Measurements from ENCODE around the gene HMX1.
A peak's percentile ranks its signal among the peaks of the same experiment; 100 is the strongest.

Gene HMX1

DNA sequence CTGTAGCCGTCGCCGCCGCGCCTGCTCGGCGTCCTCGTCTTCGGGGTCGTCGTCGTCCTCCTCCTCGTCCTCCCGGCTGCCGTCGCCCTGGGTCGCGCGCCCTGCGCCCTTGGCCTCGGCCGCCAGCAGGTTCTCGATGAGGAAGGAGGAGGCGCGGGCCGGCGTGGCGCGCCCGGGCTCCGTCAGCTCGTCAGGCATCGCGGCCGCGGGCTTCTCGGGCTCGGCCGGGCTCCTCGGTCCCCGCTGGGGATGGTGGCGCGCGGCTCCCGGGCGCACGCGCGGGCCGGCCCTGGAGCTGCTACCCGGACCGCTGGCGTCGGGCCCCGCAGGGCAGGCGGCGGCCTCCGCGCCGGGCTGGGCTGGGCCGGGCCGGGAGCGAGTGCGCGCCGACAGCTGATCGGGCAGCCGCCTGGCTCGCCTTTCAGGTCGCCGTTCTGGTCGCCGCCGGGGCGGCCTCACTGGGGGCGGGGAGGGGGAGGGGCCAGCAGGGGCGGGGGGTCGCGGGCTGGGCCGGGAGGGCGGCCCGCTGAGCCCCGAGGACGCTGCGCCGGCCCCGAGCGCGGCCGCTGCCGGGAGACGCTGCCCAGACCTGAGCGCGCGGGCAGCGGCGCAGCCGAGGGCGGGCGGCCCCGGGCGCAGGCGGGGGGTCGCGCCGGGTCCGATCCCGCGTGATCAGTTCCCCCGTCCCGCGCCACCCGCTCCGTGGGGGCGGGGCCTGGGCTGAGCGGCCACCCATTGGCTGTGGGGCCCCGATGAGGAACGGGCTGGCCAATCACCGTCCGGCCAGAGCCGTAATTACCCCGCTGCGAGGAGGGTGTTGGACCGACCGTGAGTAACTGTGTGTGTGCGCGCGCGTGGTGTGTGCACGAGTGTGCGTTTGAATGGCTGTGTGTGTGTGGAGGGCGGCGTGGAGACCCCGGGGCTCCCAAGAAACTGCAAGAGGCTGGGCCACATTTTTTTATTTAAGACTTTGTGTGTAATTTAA is at the start of gene HMX1:
Gene HMX1, minus strand, starts transcription at position 423 of the 985 bp plus-strand sequence. Its CDS starts 225 bp downstream, at position 198.
- DNase-seq, result no peak
- Mint-ChIP-seq H3K9me3 (no peaks in the 10 kb centered on the region), H3K4me1 (ENCODE audit: low read depth) (peaks cover 7% of the 10 kb centered on the region), H3K4me3 (no peak within 1 kb of the TSS), H3K27me3 (peaks cover 80% of the 10 kb centered on the region), H3K36me3 (ENCODE audit: low read depth) (no peaks in the 10 kb centered on the region), H3K27ac (peak within 1 kb of the TSS; percentile 55)

DNA sequence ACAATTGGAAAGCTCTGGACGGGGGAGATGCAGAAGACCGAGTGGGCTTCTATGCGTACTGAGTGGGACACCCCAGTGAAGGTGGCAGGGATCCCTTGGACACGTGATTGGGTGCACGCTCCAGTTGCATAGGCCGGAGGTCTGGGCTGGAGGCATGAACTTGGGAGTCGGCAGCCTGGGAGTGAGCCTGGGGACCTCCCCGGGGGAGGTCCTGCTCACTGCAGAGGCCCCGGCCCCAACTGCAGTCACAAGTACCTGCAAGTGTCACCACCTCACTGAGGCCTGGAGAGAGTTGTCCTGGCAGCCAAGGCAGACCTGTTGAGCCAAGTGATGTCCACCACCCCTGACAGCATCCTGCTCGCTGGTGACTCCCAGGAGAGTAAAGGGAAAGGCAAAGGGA is 49.3 kb upstream of the HMX1 start:
- peaks cover 2% of the 10 kb centered on the region for H3K4me1 Mint-ChIP-seq (ENCODE audit: low read depth)
- H3K27me3 Mint-ChIP-seq, result peaks cover 30% of the 10 kb centered on the region
- H3K9me3 Mint-ChIP-seq, result peaks cover 13% of the 10 kb centered on the region
- H3K4me3 Mint-ChIP-seq, result no peak overlapping the region
- DNase-seq, result no peak
- H3K36me3 Mint-ChIP-seq (ENCODE audit: low read depth), result no peaks in the 10 kb centered on the region
- H3K27ac Mint-ChIP-seq, result no peak overlapping the region

DNA sequence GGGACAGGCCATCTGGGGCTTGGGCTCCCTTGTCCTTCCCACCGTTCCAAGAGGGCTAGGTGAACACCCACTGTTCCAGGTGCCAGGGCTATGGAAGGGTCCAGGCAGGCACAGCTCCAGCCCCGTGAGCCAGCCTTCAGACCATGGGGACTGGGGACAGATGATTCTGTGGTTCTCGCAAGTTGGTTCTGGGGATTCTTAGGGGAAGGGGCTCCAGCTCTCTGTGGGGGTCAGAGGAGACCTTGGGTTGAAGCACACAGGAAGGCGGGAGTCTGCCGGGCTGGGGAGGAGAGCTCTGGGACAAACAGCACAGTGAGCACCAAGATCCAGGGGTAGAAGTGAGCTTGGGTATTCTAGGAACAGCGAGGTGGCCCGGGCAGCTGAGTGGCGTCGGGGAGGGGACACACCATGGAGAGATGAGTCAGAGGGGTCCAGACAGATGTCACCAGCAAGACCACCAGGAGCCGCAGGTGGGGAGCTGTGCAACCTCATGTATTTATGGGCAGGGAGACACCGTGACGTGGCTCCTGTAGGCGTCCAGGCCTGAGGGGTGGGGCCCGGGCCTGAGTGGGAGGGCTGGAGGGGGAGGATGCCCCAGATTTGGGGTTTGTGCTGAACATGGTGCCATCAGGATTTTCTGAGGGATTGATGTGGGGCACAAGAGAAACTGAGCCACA is 48.8 kb upstream of the HMX1 start:
- Mint-ChIP-seq H3K36me3 (ENCODE audit: low read depth) (no peaks in the 10 kb centered on the region), H3K4me1 (ENCODE audit: low read depth) (peaks cover 2% of the 10 kb centered on the region), H3K27ac (no peak overlapping the region), H3K27me3 (peaks cover 30% of the 10 kb centered on the region), H3K4me3 (no peak overlapping the region), H3K9me3 (peaks cover 13% of the 10 kb centered on the region)
- DNase-seq, result no peak

DNA sequence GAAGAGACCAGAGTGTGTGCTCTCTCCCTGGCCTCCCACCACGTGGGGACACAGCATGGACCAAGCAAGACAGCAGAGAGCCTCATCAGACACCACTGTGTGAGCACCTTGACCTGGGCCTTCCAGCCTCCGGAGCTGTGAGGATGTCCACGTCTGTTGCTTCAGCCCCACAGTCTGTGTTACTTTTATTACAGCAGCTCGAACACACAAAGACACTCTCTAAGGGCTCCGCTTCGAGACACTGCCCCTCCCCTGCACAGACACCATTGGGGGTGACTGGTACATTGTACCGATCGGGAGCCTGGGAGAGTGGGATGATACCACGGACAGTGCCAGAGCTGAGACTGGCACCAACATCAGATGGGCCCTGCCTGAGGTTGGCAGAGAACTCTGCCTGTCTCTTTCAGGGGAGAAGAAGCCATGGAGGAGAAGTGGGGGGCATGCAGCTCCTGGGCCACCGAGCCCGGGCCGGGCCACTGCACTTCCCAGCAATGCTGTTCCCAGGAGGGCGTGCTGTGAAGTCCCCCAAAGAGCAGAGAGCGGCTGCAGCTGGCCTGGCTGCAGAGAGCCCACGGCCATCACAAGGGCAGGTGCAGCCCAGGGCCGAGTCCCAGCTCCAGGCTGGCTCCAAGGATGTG is 48.1 kb upstream of the HMX1 start:
- Mint-ChIP-seq H3K4me1 (ENCODE audit: low read depth) (peaks cover 2% of the 10 kb centered on the region), H3K36me3 (ENCODE audit: low read depth) (no peaks in the 10 kb centered on the region), H3K9me3 (peaks cover 11% of the 10 kb centered on the region), H3K4me3 (no peak overlapping the region), H3K27ac (no peak overlapping the region), H3K27me3 (peaks cover 30% of the 10 kb centered on the region)
- DNase-seq, result peak; percentile 16

DNA sequence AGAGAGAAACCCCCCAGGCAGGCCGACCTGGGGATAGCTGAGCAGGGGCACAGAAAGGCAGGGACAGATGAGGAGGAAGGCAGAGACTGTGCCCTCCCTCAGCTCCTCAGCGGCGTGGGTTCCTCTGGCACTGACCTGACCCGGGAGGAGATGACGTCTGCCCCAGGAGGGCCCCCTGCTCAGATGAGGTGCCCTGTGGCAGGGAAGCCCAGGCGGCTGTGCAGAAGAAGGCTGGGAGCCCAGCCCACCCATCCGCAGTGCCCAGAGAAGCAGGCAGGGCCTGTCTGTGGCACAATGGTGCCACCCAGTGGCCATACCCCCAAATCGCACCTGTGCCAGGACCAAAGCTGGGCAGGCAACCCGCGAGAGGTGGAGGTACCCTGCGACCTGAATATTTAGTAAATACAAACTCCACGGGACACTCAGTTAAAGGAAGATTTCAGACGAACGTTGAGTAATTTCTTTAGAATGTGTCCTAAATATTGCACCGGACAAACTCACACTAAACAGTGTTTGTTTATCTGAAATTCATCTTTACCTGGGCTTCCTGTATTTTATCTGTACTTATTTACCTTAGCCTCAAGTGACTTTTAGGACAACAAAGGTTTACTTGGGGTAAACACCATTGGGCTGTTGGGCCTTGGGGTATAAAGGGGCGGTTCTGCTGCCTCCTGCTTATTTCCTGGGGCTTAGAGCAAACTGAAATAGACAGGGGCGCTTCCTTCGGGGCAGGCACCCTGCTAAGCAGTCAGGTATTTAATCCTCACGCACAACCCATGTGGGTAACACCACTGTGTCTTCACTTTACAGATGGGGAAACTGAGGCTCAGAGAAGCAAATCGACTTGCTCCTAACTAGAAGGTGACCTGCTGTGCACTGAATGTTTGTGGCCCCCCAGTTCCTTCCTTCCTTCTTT is 46.5 kb upstream of the HMX1 start:
- peak; percentile 80 for DNase-seq
- H3K4me1 Mint-ChIP-seq (ENCODE audit: low read depth), result peaks cover 2% of the 10 kb centered on the region
- no peak overlapping the region for H3K4me3 Mint-ChIP-seq
- H3K36me3 Mint-ChIP-seq (ENCODE audit: low read depth), result no peaks in the 10 kb centered on the region
- H3K27me3 Mint-ChIP-seq, result peaks cover 28% of the 10 kb centered on the region
- no peak overlapping the region for H3K27ac Mint-ChIP-seq
- peaks cover 4% of the 10 kb centered on the region for H3K9me3 Mint-ChIP-seq

DNA sequence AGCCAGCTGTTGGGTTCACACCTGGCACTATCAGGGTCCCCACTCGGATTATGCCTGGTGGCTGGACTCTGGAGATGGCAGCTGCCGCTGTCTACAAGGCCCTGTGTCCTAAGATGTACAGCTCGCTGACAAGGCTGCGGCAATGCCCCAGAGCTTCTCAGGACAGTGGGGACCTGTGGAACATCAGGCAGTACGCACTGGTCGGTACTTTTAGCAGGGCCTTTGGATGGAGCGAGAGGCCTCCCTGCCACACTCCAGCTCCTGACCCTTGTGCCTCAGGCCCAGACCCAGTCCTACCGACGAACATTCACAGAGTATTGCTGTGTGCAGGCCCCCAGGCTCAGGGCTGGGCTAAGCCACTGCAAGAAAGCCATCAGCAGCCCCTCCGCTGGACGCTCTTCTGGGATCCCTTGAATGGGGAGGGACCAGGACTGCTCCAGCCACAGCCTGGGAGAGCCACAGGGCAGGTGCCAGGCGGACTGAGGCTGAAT is 45.7 kb upstream of the HMX1 start:
- Mint-ChIP-seq H3K4me1 (ENCODE audit: low read depth) (peaks cover 2% of the 10 kb centered on the region), H3K36me3 (ENCODE audit: low read depth) (no peaks in the 10 kb centered on the region), H3K27me3 (peaks cover 24% of the 10 kb centered on the region), H3K4me3 (no peak overlapping the region), H3K9me3 (no peaks in the 10 kb centered on the region), H3K27ac (no peak overlapping the region)
- DNase-seq, result peak; percentile 9

DNA sequence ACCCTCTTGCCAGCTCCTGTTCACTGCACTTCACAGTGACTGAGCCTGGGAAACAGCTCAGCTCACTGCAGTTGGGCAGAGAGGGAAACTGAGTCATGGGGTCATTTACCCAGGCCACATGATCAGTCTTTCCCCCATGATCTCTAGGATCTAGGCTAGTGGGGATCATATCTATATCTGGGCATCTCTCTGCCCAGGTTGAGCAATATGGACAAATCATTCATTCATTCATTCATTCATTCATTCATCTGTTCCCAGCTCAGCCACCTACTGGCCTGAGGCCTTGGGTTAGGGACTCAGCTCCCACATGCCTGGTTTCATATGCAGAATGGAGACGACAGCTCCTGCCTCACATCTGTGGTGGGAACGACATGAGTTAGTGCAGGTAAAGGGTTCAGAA is 45.3 kb upstream of the HMX1 start:
- peaks cover 2% of the 10 kb centered on the region for H3K4me1 Mint-ChIP-seq (ENCODE audit: low read depth)
- peaks cover 21% of the 10 kb centered on the region for H3K27me3 Mint-ChIP-seq
- no peaks in the 10 kb centered on the region for H3K36me3 Mint-ChIP-seq (ENCODE audit: low read depth)
- no peaks in the 10 kb centered on the region for H3K9me3 Mint-ChIP-seq
- no peak for DNase-seq
- no peak overlapping the region for H3K4me3 Mint-ChIP-seq
- no peak overlapping the region for H3K27ac Mint-ChIP-seq

DNA sequence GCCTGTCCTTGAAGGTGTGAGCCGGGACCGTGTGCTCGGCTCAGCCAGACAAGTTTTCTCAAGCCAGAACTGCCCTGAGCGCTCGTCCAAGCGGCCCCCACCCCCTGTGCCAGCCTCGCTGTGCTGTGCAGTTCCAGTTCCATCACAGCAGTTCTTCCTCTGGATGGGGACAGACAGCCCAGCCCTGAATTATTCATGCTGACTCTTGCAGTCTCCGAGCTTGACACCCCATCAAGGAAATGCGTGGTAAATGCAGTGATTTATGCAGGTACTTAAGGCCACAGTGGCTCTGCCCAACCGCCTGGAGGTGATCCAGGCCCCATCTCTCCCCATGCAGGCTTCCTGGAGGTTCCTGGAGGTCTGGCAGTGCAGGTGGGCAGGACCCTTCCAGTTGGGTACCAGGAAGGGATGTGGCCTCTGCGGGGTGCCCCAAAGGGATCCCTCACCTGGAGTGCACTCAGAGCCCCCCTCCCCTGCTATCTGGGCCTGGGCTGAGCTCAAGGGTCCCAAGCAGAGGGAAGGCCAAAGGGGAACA is 44.8 kb upstream of the HMX1 start:
- no peaks in the 10 kb centered on the region for H3K36me3 Mint-ChIP-seq (ENCODE audit: low read depth)
- no peaks in the 10 kb centered on the region for H3K9me3 Mint-ChIP-seq
- no peak overlapping the region for H3K4me3 Mint-ChIP-seq
- peak; percentile 18 for DNase-seq
- H3K27ac Mint-ChIP-seq, result no peak overlapping the region
- peaks cover 2% of the 10 kb centered on the region for H3K4me1 Mint-ChIP-seq (ENCODE audit: low read depth)
- peaks cover 19% of the 10 kb centered on the region for H3K27me3 Mint-ChIP-seq

DNA sequence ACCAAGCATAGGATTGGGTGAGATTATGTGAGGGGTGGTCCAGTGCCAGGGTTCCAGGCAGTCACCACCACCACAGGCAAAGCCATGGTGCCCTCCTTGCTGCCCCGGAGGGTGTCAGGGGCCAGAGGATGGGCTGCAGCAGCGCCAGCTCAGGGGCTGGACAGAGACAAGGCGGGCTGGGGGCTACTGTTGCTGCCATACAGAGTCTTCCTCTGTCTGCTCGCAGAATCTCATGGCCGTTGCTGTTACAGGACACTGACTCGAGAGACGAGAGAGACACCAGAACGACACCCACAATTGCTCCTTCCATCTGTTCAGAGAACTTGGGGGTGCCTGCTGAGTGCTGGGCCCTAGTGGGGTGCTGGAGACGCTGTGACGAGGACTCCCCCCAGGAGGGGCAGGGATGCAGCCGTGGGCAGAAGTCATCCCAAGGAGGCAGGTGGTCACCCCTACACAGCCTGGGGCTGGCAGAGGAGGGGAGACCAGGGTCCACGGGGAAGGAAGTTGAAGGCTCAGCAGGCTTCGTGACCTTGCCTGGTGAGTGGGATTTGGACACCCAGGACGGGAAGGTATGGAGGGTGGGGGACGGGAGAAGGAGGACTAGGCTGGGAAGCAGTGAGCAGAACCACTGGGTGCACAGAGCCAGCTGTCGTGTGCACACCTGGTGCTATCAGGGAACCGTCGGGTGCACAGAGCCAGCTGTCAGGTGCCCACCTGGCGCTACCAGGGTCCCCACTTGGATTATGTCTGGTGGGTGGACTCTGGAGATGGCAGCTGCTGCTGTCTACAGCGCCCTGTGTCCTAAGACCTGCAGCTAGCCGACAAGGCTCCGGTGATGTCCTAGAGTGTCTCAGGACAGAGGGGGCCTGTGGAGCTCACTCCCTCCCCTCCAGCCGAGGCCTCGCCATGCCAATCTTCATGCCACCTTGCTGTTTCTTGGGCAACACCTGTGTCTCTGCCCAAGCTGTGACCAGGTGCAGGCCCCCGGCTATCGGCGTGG is 43.9 kb upstream of the HMX1 start:
- Mint-ChIP-seq H3K9me3 (no peaks in the 10 kb centered on the region), H3K4me3 (no peak overlapping the region), H3K36me3 (ENCODE audit: low read depth) (no peaks in the 10 kb centered on the region), H3K27me3 (peaks cover 14% of the 10 kb centered on the region), H3K27ac (no peak overlapping the region), H3K4me1 (ENCODE audit: low read depth) (peaks cover 2% of the 10 kb centered on the region)
- peak; percentile 16 for DNase-seq

DNA sequence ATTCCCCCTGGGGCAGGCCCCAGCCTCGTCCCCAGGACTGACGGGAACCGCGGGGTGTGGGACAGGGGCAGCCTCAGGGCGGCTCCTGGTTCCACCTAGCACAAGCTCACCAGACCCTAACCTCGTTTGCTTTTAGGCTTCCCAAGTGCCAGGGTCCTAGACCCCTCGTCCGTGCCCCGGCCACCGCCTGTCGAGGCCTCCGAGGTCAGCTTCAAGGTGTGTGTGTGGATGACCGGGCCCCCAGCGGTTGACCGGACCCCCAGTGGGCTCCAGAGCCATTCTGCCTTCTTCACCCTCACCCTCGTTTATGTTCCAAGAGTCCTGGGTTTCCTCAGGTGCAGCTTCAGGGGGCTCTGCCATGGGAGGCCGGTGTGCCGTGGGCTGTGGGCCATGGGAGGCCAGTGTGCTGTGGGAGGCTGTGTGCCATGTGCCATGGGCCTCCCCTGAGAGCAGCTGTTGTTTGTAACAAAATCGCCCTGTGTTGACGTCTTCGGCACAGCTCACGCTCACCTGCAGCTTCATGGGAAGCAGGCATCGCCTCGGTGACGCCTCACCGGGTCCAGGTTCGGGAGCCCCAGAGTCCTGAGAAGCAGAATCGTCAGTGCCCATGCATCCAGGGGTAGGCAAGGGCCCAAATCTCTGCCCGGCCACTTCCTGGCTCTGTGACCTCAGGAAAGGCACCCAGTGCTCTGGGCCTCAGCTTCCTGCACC is 43.0 kb upstream of the HMX1 start:
- Mint-ChIP-seq H3K36me3 (ENCODE audit: low read depth) (no peaks in the 10 kb centered on the region), H3K4me1 (ENCODE audit: low read depth) (peaks cover 2% of the 10 kb centered on the region), H3K9me3 (no peaks in the 10 kb centered on the region), H3K4me3 (no peak overlapping the region), H3K27me3 (peaks cover 6% of the 10 kb centered on the region), H3K27ac (no peak overlapping the region)
- DNase-seq, result no peak

DNA sequence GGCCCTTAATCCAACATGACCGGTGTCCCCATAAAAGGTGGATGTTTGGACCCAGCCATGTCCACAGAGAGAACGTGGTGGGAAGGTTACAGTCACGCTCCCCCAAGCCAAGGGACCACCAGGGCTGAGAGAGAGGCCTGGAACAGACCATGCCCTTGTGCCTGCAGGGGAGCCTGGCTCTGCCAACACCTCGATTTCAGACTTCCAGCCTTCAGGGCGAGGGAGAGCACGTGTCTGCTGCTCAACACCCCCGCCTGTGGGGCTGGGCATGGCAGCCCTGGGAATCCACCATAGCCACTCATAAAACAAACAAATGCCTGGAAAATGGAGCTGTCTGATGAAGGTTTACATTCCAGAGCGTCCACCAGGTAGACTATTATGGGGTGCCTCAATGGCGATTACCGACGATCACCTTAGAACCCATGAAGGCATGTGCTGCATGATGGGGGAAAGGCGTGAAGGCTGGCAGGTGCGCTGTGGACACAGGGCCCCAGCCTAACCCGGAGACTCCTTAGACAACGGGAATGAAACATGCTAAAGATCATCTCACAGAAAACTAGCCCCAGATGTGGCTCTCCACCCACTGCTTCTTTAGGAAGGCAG is 42.3 kb upstream of the HMX1 start:
- Mint-ChIP-seq H3K9me3 (no peaks in the 10 kb centered on the region), H3K4me1 (ENCODE audit: low read depth) (peaks cover 2% of the 10 kb centered on the region), H3K27ac (no peak overlapping the region), H3K27me3 (no peaks in the 10 kb centered on the region), H3K4me3 (no peak overlapping the region), H3K36me3 (ENCODE audit: low read depth) (no peaks in the 10 kb centered on the region)
- DNase-seq, result peak; percentile 14

All from activated T-cell treated with anti-CD3 and anti-CD28 coated beads, Interleukin-2, amount 50 U/mL, for 24 hours (primary cell).